GM18498 (cell line): ENCODE data around the gene FUCA2.
"Not testable (repeated sequence)": the region's sequence is repeated elsewhere in the genome, so short reads cannot be mapped to it uniquely, and the experiment has no call there.

Experiments
- ATAC-seq: cut with Tn5 transposase; IDR thresholded peaks from one replicate; pipeline ENCODE4 v1.9.1; 2021; ENCODE audit warnings: mild to moderate bottlenecking, moderate library complexity; ENCODE audit not compliant: unreplicated experiment

The FUCA2 gene

DNA sequence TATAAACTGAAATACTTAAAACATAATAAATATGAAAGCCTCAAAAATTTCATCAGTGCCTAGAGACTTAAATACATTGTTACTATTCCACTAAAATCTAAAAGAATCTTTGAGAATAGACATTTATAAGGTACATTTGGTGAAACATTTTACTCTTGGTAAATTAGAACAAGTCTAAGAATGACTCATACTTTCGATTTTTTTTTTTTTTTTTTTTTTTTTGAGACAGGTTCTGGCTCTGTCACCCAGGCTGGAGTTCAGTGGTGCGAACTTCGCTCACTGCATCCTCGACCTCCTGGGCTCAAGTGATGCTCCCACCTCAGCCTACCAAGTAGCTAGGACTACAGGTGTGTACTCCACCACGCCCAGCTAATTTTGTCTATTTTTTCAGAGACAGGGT is 6.4 kb downstream of the FUCA2 start:
- no peak for ATAC-seq

DNA sequence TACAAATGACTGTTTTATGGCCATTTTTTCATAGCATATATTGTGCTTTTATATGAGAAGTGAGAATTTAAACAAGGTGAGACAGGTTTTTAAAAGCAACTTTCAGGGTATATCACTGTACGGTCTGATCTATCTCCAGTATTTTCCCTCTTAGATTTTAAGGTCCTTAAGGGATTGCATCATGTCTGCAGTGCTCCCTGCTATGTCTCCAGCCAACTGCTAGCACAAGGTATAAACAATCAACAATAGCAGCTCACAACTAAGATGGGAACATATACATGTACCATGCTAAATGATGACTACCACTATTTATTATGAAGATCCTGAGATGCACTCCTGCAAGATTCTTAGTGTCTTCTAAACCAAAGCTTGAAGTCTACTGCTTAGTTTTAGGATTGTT is 7.2 kb downstream of the FUCA2 start:
- no peak for ATAC-seq

DNA sequence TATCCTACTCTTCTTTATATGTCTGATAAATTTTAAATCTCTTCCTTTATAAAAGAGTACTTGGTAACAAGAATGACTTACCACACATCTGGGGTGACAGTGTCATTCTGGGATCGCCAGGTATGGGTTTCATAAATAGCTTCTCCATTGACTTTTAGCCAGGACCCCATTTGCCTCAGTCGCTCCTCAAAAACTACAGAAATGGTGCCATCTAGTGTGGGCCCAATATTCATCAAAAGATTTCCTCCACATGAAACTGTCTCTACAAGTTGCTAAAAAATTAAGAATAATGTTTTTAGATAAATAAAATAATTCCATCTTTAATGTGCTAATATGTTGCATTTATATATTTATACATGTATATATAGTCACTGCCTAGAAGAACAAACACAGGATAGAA is 9.7 kb downstream of the FUCA2 start:
- no peak for ATAC-seq

DNA sequence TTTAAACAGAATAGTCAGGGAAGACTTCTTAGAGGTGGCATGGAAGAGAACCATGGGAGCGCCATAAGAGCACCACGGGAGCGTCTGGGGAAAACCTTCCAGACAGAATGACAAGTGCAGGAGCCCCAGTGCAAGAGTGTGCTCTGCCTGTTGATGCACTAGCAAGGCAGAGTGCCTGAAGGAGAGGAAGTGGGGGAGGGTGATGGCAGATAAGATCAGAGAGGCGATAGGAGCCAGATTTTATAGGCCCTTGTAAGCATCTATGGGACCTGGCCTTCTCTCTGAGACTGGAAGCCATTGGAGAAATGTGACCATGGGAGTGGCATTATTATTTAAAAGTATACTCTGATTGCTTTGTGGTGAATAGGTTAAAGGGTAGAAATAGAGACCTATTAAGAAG is 13.1 kb downstream of the FUCA2 start:
- ATAC-seq: no peak

DNA sequence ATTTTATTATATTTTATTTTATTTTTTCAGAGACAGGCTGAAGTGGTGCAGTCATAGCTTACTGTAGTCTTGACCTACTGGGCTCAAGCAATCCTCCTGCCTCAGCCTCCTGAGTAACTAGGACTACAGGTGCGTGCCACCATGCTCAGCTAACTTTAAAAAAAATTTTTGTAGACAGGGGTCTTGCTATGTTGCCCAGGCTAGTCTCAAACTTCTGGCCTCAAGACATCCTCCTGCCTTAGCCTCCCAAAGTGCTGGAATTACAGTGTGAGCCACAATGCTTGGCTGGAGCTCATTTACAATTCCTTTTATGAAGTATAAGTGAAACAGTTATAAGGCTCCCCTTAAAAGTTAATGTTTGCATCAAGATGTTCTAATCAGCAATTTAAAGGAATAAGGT is 14.5 kb downstream of the FUCA2 start:
- ATAC-seq: no peak

DNA sequence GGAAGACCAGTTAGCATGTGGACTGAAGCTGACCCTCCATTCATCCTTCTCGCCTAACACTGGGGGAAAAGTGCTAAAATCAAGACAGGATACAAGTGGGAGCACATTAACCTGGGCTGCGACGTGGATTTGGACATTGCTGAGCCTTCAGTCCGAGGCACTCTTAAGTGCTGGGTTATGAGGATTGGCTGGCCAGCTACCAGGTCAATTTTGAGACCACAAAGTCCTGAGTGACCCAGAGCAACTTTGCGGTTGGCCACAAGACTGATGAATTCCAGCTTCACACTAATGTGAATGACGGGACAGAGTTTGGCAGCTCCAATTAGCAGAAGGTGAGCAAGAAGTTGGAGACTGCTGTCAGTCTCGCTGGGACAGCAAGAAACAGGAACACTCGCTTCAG is 20.7 kb downstream of the FUCA2 start:
- ATAC-seq: no peak

DNA sequence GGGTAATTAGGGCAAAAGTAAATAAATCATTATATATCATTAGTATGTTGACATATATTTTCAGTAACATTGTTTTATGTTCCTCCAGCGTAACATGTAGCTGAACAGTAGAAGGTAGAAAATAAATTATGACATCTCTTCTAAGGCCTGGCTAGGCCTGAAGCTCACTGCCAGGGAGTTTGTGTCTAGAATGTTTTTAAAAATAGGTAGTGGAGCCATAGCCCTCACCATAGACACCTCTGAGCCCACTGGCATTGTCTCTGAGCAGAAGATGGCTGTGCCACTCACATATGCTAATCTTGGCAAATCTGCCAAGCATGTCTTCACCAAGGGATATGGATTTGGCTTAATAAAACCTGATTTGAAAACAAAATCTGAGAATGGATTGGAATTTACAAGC is 21.3 kb downstream of the FUCA2 start:
- no peak for ATAC-seq

DNA sequence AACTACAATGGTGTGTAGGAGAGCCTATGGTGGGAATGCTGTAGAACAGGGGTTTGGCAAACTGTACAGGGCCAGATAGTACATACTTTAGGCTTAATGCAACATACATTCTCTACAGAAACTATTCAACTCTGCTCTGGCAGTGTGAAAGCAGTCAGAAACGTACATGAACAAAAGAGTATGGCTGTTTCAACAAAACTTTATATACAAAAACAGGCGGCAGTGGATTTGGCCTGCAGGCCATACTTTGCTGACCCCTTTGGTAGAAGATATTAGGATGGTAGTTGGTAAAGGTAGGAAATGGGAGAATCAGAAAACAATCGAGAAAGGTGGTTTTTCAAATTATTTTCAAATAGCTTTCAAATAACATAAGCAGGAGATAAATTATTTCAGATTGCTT is 24.8 kb downstream of the FUCA2 start:
- no peak for ATAC-seq

DNA sequence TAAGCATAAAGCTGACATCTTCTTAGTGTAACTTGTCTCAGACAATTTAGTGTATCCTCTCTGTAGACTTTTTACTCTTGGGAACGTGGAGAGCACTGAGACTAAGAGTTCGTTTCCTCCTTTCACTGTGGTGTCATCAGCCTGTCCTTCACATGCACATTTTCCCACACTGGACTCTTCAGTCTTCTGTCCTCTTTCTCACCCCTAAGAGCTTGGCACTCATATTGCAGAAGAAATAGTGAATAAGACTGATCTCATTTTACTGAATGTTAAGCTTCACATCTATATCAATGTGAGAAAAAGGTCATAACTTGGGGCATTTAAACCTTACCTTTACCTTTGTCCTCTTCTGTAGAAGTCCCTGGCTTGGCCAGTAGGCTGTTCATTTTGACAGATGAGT is 25.6 kb downstream of the FUCA2 start:
- ATAC-seq: no peak

DNA sequence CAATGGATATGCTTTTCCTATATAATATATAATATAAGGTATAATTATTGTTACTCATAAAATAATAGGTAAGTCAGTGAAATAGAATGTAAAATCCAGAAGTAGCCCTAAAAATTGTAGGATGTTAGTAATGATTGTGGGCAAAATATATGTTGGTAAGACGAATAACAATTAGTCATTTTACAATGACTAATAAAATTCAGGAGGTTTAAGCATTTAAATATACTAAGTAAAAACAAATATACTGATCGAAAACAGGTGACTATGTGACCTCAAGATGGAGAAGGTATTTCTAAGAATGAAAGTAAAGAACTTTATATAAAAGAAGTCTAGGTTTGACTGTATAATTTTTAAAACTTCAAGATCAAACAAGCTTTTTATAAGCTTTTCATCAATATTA is 28.9 kb downstream of the FUCA2 start:
- no peak for ATAC-seq

DNA sequence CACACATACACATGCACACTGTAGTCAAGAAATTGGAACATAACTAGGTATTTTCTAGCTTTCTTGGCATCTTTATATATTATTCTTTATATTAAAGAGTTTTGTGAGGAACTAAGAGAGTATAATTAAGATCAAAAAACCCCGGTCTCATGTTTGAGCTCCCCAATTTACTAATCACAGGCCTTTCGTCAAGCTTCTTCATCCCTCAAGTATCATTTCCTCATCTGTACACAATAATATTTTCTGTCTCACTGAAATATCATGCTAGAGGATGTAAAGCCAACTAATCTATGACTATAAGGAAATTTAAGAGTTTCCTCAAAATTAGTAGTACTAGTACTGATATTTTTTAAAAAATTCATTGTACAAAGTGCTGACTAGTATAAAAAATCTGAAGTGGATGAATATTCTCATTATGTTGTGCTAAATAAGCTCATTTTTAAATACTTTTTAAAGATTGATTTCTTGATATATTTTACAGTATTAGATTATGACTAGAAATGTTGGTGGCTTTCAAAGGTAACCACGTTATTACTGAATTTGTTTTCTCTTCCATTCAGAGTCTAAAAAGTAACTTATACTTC is 32.9 kb downstream of the FUCA2 start:
- ATAC-seq: no peak

DNA sequence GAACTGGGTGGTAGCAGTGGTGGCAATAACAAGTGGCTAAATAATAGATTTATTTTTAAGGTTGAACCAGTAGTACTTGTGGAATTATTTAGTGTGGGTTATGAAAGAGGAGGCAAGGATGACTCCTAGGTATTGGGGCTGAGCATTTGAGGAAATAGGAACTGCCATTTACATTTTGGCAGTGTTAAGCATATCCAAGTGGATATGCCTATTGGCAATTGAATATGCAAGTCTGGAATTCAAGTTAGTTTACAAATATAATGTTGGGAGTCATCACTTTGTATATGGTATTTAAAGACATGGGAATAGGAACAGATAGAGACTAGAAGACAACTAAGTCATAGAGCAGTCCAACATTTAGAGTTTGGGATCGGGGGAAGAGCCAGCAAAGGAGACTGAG is 35.0 kb downstream of the FUCA2 start:
- ATAC-seq: no peak

DNA sequence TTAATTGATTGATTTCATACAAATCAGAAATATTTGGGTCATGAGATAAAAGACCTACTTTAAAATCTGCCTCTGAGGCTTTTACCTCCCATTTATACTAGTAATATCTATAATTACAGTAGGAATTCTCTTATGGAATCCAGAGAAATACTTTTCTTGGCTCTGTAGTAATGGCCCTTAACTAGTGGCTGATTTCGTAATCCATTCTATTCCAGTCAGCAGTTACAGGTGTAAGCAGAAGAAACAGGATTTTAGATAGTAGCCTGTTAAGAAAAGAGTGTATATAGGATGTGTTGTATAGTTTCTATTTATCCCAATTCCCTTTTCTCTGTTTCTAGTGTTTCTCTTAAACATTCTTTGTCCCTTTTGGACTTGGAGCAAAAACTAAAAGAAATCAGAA is 39.7 kb downstream of the FUCA2 start:
- ATAC-seq: no peak

DNA sequence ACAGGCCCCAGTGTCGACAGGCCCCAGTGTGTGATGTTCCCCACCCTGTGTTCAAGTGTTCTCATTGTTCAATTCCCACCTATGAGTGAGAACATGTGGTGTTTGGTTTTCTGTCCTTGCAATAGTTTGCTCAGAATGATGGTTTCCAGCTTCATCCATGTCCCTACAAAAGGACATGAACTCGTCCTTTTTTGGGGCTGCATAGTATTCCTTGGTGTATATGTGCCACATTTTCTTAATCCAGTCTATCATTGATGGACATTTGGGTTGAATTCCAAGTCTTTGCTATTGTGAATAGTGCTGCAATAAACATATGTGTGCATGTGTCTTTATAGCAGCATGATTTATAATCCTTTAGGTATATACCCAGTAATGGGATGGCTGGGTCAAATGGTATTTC is 42.7 kb downstream of the FUCA2 start:
- ATAC-seq: not testable (repeated sequence)

DNA sequence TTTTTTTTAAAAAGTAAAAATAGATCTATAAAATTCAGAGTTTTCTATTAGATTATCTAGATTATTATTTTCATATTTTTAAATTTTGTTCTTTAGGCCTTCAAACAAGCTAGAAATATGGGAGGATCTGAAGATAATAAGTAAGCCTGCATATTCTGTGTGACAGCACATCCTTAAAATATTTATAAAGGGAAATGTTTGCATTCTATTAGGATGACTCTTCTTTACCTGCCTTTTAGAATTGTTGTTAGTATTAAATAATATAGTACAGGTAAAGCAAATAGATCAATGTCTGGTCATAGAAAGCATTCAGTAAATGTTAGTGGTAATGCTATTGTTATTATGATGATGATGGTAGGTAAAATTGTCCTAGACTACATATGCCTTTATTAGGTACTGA is 43.5 kb downstream of the FUCA2 start:
- ATAC-seq: no peak

DNA sequence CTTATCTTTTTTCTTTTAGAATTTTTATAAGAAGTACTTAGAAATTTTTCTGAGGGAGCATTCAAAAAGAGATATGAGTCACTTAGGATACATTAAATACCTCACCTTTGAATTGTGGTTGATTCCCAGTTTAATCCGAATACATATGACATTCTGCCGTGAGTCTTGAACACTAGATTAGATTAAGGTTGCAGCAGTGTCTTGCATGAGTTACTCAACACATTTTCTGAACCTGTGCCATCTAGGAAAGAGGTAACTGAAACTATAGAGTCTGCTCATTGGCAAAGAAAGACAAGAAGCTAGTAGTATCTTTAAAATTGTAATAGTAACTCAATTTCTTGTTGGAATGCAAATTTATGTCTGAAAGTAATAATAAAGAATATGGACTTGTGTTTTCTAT is 46.0 kb downstream of the FUCA2 start:
- ATAC-seq: no peak

DNA sequence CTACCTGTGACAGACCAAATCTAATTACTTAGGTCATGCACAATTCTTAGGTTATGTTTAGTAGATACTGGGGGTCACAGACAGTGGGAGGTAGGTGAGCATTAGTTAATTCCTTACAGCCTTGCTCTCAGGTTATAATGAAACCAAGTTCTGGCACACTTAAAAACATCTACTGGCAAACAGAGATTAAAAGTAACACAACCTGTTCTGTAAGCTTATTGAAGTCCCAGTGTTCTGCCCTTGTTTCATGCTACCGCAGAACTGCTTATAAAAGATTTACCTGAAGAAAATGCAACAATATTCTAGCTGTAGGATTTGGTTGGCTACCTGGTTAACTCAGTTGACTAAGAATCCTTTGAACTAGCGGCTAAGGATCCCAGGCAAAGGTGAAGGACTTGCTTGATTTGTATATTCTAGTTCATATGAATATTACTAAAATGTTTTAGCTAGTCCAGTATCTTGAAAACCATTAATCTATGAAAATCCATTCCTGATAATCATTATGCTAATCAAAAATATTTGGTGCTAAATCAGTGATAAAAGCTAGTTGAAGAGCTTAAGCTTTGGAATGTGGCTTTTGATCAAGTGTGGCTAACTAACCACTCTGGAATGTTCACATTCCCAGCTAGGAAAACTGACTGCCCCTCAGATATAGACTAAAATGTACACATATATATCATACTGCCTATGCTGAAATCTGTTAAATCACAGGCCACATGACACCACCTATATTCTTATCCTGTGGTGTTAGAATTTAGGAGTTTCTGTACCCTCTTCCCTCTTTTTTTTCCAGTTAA is 53.8 kb downstream of the FUCA2 start:
- ATAC-seq: no peak

DNA sequence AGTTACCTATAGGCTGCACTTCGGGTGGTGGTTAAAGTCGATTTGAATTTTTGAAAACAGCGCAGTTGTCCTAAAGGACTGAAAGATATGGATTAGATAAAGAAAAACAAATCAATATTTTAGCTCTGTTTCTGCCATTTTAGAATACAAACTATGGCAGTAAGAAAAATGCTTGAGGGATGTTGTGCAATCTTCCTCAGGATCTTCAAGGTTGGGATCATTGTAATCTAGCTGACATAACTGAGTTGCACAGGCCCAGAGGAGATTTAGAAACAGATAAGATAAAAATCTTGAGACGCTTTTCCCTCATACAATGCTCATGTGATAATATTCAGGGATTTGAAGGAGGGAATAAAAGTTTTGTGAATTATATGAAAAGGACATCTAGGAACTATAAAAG is 60.0 kb downstream of the FUCA2 start:
- no peak for ATAC-seq

DNA sequence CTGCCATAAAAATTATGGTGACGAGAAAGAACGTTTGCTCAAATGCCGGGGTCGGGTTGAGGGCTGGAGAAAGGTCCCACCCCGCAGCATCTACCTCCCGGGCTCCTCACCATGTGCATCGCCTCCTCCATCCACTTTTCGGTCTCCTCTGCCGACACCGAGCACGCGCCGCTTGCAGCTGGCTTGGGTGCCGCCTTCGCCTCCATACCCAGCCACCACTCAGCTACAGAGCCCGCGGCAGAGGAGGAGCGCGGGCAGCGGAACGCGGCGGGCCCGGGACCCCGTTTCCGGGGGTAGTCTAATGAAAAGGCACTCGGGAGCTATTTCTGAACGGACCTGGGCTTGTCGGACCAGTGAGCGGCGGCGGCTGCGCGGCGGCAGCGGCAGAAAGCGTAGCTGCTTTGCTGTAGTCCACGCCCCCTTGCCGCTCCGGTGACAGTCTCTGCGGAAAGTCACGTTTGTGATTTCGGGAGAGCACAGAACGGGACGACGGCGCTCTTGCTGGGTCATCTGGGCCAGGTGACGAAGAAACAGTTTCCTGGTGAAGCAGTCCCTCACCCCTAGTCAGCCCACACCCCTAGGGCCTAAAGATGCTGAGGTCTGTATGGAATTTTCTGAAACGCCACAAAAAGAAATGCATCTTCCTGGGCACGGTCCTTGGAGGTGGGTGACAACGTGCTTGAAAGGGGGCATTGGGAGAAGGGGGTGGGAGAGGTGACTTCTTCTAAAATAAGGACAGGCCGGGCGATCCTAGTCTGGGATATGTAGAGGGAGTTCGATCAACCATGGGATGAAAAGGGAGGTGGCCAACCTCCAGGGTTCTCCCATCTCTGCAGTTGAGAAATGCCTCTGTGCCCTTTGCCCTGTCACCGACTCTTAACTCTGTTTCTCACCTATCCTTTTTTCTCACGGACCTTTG is 60.8 kb downstream of the FUCA2 start, which contains the start of the genes ADAT2 and PEX3:
TSS of gene ADAT2 (minus strand) at position 243 of the 919 bp plus-strand sequence. CDS start at position 206, 37 bp downstream.
TSS of gene PEX3 (plus strand) at position 353 of the 919 bp plus-strand sequence. CDS start at position 591, 238 bp downstream.
- peak; percentile 97 for ATAC-seq

DNA sequence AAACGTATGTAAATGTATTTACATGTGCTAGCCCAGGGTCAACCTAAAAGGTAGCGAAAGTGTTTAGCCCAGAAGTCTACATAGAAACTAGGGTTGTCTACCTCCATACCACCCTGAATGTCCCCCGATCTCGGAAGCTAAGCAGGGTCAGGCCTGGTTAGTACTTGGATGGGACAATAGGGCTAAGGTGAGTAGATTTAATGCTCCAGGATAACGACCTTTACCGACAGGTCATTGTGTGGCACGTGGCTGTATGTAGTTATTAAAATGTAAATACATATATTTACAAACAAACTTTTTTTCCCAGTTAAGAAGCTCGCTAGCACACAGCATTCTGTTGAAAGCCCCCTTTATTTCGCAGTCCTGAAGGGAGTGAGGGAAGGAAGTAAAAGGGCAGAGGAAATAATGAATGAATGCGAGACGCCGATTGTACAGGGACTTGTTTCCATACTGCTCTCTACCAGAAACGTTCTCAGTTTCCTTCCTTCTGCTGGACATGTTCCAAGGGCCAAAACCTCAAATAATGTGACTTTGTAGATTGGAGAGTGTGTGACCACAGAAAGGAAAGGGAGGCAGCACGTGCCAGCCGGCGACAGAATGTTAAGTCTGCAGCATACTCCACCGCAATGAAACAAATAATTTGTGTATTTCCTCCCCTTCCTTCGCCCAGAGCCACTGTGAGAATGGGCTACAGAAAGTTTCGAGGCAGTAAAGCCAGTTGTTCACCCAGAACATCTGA is 61.6 kb downstream of the FUCA2 start:
- no peak for ATAC-seq
